ENCODE results near the gene TBCD.

GRCh38 chr17:82923366-82924113, 171.7 kb downstream of the TBCD start:
- no peak for TF ChIP-seq CTCF (conservative IDR thresholded peaks at IDR 0.05 in 1 of 2, IDR thresholded peaks at IDR 0.05 in 1 of 2; ENCODE audit: low read depth in 1 of 2, low read length in 2 of 2)
- TF ChIP-seq EZH2 (IDR thresholded peaks at IDR 0.05; ENCODE audit: low read length, missing control alignments) = no peak

Data from fibroblast of lung (primary cell).